HepG2 (cell line): Measurements from ENCODE around the gene C2orf76. TPM values are rescaled to one million over a fixed set of nuclear protein-coding genes. Genes with fewer than 3 reads are reported as not detected.
A peak's percentile ranks its signal among the peaks of the same experiment; 100 is the strongest.

ENCODE experiments used
- CBX1 ChIP-seq: IDR thresholded peaks from one replicate; pipeline ENCODE4 v1.6.1; 2016; ENCODE audit warnings: antibody characterized with exemption, low read depth
- CCDC6 ChIP-seq: sonication (generic); formaldehyde crosslinking; IDR thresholded peaks from 2 replicates; pipeline ENCODE4 v1.8.1; 2022; ENCODE audit warnings: mild to moderate bottlenecking, missing genetic modification reagents, moderate library complexity
- DMAP1 ChIP-seq: IDR thresholded peaks from 2 replicates; pipeline ENCODE4 v1.6.1; 2016
- ELF1 ChIP-seq: sonication (generic); formaldehyde crosslinking; IDR thresholded peaks from 2 replicates; pipeline ENCODE4 v1.4.0; 2020; ENCODE audit warnings: missing genetic modification reagents
- ELK4 ChIP-seq: sonication (generic); formaldehyde crosslinking; IDR thresholded peaks from 2 replicates; pipeline ENCODE4 v1.9.0; 2021; ENCODE audit warnings: missing genetic modification reagents, borderline replicate concordance
- FOXJ3 ChIP-seq: sonication (generic); formaldehyde crosslinking; IDR thresholded peaks from 2 replicates; pipeline ENCODE4 v1.4.0; 2020; ENCODE audit warnings: missing genetic modification reagents, mild to moderate bottlenecking, borderline replicate concordance
- MAZ ChIP-seq, 2 experiments: sonication (generic) in 1 of 2; formaldehyde crosslinking in 1 of 2; IDR thresholded peaks; 2 replicates each; pipeline versions ENCODE4 v1.5.0 to v1.6.1; 2012 to 2020; ENCODE audit warnings: low read depth in 2 of 2, mild to moderate bottlenecking in 2 of 2, borderline replicate concordance in 1 of 2, improper control_type of control experiment in 1 of 2, low read length in 1 of 2, missing genetic modification reagents in 1 of 2, moderate library complexity in 1 of 2
- MEIS1 ChIP-seq: sonication (generic); formaldehyde crosslinking; IDR thresholded peaks from 2 replicates; pipeline ENCODE4 v1.9.0; 2021; ENCODE audit warnings: mild to moderate bottlenecking, missing genetic modification reagents, moderate library complexity, borderline replicate concordance
- NFATC3 ChIP-seq: sonication (generic); formaldehyde crosslinking; IDR thresholded peaks from 2 replicates; pipeline ENCODE4 v1.5.1; 2020; ENCODE audit warnings: mild to moderate bottlenecking, missing genetic modification reagents
- NRL ChIP-seq: sonication (generic); formaldehyde crosslinking; IDR thresholded peaks from 2 replicates; pipeline ENCODE4 v1.5.0; 2020; ENCODE audit warnings: missing genetic modification reagents, mild to moderate bottlenecking, moderate library complexity, borderline replicate concordance
- PRDM10 ChIP-seq: sonication (generic); formaldehyde crosslinking; IDR thresholded peaks from 2 replicates; pipeline ENCODE4 v1.4.0; 2020; ENCODE audit warnings: low read depth, missing genetic modification reagents
- SNAPC5 ChIP-seq: sonication (generic); formaldehyde crosslinking; IDR thresholded peaks from 2 replicates; pipeline ENCODE4 v1.8.1; 2023; ENCODE audit warnings: mild to moderate bottlenecking, missing genetic modification reagents, borderline replicate concordance
- TAF1 ChIP-seq: sonication (generic); formaldehyde crosslinking; IDR thresholded peaks from 2 replicates; pipeline ENCODE4 v1.4.0; 2020; ENCODE audit warnings: missing genetic modification reagents
- THAP8 ChIP-seq: sonication (generic); formaldehyde crosslinking; IDR thresholded peaks from 2 replicates; pipeline ENCODE4 v1.5.1; 2020; ENCODE audit warnings: missing genetic modification reagents, mild to moderate bottlenecking, borderline replicate concordance
- TRIM24 ChIP-seq: sonication (generic); formaldehyde crosslinking; IDR thresholded peaks from 2 replicates; pipeline ENCODE4 v1.8.0; 2022; ENCODE audit warnings: mild to moderate bottlenecking, missing genetic modification reagents
- U2AF1 ChIP-seq: fragments of 200-400 bp; formaldehyde crosslinking; optimal IDR thresholded peaks from 2 replicates; pipeline ENCODE3; 2017; ENCODE audit warnings: mild to moderate bottlenecking, low read depth, low read length
- ZBTB38 ChIP-seq: sonication (generic); formaldehyde crosslinking; IDR thresholded peaks from 2 replicates; pipeline ENCODE4 v1.5.1; 2020; ENCODE audit warnings: mild to moderate bottlenecking, missing genetic modification reagents
- ZFP36 ChIP-seq: fragments of 150-350 bp; IDR thresholded peaks from 2 replicates; pipeline ENCODE4 v1.6.1; 2018; ENCODE audit warnings: borderline replicate concordance, low read length, low read depth; ENCODE audit not compliant: partially characterized antibody
- ZNF329 ChIP-seq: sonication (generic); formaldehyde crosslinking; IDR thresholded peaks from 2 replicates; pipeline ENCODE4 v1.9.0; 2021; ENCODE audit warnings: low read depth, mild to moderate bottlenecking, missing genetic modification reagents
- ZNF605 ChIP-seq: sonication (generic); formaldehyde crosslinking; IDR thresholded peaks from 2 replicates; pipeline ENCODE4 v1.8.0; 2022; ENCODE audit warnings: mild to moderate bottlenecking, missing genetic modification reagents
- polyA plus RNA-seq, 8 experiments: library from polyadenylated mRNA; depleted of rRNA in 3 of 8; stranded (reverse) in 7 of 8; unstranded in 1 of 8; fragments of >200 nt; fragmentation: Illumina TruSeq in 4 of 8; extraction: Trizol in 4 of 8; gene quantifications; 2 replicates each; pipeline versions ENCODE4 v1.2.1 to v1.2.3, GENCODE V29; 2011 to 2016; ENCODE audit warnings: low read depth in 4 of 8, missing spikeins in 1 of 8, mixed read lengths in 1 of 8; ENCODE audit not compliant: insufficient read depth in 1 of 8
- total RNA-seq, 5 experiments: library from RNA; depleted of rRNA; stranded (reverse); fragments of >200 nt; fragmentation: Illumina TruSeq; extraction: Trizol; gene quantifications; 2 replicates each; pipeline ENCODE4 v1.2.3, GENCODE V29; 2016; ENCODE audit warnings: low read depth in 1 of 5
- TF ChIP-seq, protein P1 (sequence below): sonication (generic); formaldehyde crosslinking; IDR thresholded peaks from 2 replicates; pipeline ENCODE4 v1.4.0; 2020; ENCODE audit warnings: mild to moderate bottlenecking, low read depth, missing genetic modification reagents

C2orf76 gene
- total and polyA plus RNA-seq, 2 of the 13 experiments (the other 11 are each of a cell fraction or from before 2014, with no cell fraction given), result 7.7 to 8.5 TPM

GRCh38 chr2:119366649-119367471 is at the start of gene C2orf76, which contains the start of gene DBI (continued):
- peak; percentile 91 for TF ChIP-seq CBX1
- peak; percentile 89 for TF ChIP-seq ZNF329 (CRISPR knock-in tag)
- TF ChIP-seq CCDC6 (CRISPR knock-in tag), result peak; percentile 89
- TF ChIP-seq MAZ (IDR thresholded peaks at IDR 0.05; ENCODE audit: borderline replicate concordance, low read depth, low read length), result peak; percentile 99
- TF ChIP-seq MAZ (CRISPR knock-in tag; IDR thresholded peaks at IDR 0.05; ENCODE audit: low read depth), result peak; percentile 98
- TF ChIP-seq DMAP1 (CRISPR knock-in tag), result peak; percentile 98
- peak; percentile 93 for TF ChIP-seq ZNF605 (CRISPR knock-in tag)
- no peak for TF ChIP-seq ZFP36
- peak; percentile 56 for TF ChIP-seq U2AF1
- TF ChIP-seq NFATC3, result peak; percentile 77; the same call in 1 of the 2 replicates
- TF ChIP-seq NRL (CRISPR knock-in tag), result peak; percentile 88; the same call in 1 of the 2 replicates
- TF ChIP-seq THAP8 (CRISPR knock-in tag), result no peak; the same call in 1 of the 2 replicates
- TF ChIP-seq ELF1, result peak; percentile 97
- peak; percentile 97 for TF ChIP-seq TAF1 (CRISPR knock-in tag)
- TF ChIP-seq ZBTB38, result peak; percentile 59
- TF ChIP-seq MEIS1, result no peak
- peak; percentile 69; the same call in 1 of the 2 replicates for TF ChIP-seq SNAPC5
- 0 out of 2 replicates have a peak, but pooled peaks have one; percentile 33 for TF ChIP-seq TRIM24 (CRISPR knock-in tag)
- peak; percentile 11; the same call in 1 of the 2 replicates for TF ChIP-seq ELK4 (CRISPR knock-in tag)
- TF ChIP-seq FOXJ3 (CRISPR knock-in tag), result no peak
- TF ChIP-seq, protein P1, sequence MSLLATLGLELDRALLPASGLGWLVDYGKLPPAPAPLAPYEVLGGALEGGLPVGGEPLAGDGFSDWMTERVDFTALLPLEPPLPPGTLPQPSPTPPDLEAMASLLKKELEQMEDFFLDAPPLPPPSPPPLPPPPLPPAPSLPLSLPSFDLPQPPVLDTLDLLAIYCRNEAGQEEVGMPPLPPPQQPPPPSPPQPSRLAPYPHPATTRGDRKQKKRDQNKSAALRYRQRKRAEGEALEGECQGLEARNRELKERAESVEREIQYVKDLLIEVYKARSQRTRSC, result no peak
- peak; percentile 47; the same call in 1 of the 2 replicates for TF ChIP-seq PRDM10 (CRISPR knock-in tag)
